HG03097 (cell line): ENCODE measurements around the gene PTGDS.
A peak's percentile ranks its signal among the peaks of the same experiment; 100 is the strongest.
"Not testable (repeated sequence)": the region's sequence is repeated elsewhere in the genome, so short reads cannot be mapped to it uniquely, and the experiment has no call there.

ENCODE experiments used
- ATAC-seq: cut with Tn5 transposase; IDR thresholded peaks from one replicate; pipeline ENCODE4 v1.9.1; 2021; ENCODE audit not compliant: unreplicated experiment, low FRiP score

PTGDS gene

GRCh38 chr9:136985853-136986252 is 8.5 kb downstream of the PTGDS start:
- no peak for ATAC-seq

DNA sequence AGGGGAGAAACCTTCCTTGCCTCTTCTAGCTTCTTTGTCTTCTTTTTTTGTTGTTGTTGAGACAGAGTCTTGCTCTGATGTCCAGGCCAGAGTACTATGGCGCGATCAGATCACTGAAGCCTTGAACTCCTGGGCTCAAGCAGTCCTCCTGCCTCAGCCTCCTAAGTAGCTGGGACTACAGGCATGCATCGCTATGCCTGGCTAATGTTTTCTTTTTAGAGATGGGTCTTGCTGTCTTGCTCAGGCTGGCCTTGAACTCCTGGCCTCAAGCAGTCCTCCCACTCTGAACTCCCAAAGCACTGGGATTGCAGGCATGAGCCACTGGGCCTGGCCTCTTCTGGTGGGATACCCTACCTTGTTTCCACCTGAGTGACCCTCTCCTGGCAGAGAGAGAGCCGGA is 11.6 kb downstream of the PTGDS start:
- no peak for ATAC-seq

DNA sequence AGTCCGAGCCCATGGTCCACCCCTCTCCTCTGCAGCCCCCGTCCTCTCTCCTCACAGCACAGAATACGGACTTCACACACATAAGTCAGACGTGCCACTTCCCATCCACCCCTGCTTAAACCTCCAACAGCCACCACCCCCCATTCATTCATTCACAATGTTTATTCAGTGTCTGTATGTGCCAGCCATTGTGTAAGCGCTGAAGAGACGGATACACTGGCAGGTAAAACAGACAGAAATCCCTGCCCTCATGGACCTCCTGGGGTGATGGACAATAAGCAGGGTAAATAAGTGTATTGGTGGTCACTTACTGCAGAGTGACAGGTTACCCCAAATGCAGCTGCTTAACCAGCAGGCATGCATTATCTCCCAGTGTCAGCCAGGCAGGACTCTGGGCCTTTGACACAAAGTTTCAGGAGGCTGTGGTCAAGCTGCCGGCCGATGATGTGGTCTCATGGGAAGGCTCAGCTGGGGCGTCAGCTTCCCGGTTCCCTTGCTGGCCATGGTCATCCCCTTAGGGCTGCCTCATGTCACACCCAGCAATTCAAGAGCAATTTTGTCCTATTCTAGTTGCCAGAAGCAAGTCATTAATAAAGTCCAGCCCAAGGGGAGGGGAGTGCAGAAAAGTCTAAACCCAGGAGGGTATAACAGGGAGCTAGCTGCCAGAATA is 13.1 kb downstream of the PTGDS start:
- no peak for ATAC-seq

GRCh38 chr9:136991993-136992818 is 14.9 kb downstream of the PTGDS start, which contains the start of gene PAXX:
PAXX (plus strand) TSS chr9:136992422; CDS start chr9:136992444, 22 bp downstream.
- peak; percentile 65 for ATAC-seq

- no peak for ATAC-seq
These were observed 15.6 kb downstream of the PTGDS start for GRCh38 chr9:136992819-136993369.

- no peak for ATAC-seq
These were observed 17.0 kb downstream of the PTGDS start for GRCh38 chr9:136994180-136994887.

- ATAC-seq, result no peak
These were observed 17.6 kb downstream of the PTGDS start for GRCh38 chr9:136994888-136995230.

GRCh38 chr9:136995362-136995761 is 18.1 kb downstream of the PTGDS start:
- ATAC-seq, result no peak

GRCh38 chr9:136995772-136996311 is 18.5 kb downstream of the PTGDS start:
- ATAC-seq, result no peak

GRCh38 chr9:136996361-136997292 is 19.3 kb downstream of the PTGDS start, which contains the start of gene CLIC3:
CLIC3 (minus strand) TSS chr9:136996568; CDS start chr9:136996543, 25 bp downstream.
- ATAC-seq, result no peak

- ATAC-seq, result no peak
These were observed 20.1 kb downstream of the PTGDS start for GRCh38 chr9:136997371-136997770.

DNA sequence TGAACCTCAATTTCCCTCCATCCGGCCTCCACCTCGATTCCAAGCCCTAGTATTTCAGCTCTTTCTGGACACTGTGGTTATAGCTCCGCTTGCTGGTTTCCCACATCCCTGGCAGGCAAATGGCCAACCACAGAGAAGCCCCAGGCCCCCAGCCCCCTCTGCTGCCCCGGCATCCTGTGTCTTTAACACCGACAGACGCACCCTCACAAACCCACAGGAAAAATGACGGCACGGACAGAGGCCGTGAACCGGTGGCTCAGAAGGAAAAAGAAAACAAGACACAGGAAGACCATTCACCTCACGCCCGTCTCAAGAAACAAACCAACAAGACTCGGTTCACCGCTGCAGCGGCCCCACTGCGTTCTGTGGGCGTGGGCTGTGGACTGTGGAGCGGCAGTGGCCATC is 20.5 kb downstream of the PTGDS start:
- ATAC-seq, result no peak

- peak; percentile 63 for ATAC-seq
These were observed 23.1 kb downstream of the PTGDS start for GRCh38 chr9:137000177-137000930.

GRCh38 chr9:137001857-137002645 is 24.7 kb downstream of the PTGDS start:
- ATAC-seq, result no peak

DNA sequence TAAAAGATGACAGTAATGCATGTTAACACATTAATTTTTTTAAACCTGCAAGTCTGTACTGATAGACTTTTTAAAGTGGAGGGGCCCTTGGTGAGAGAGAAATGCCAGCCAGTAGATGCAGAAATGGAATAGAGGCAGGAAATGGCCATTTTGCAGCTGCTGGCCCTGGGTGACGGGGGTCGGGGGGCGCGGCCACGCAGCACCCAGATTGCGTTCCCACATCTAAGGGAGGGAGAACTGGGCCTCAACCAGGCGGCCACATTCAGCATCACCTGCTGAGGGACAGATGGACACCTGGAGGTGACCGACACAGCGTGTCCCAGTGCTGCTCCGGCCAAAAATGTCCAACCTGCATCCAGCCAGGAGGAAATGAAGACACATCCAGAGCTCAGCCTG is 25.3 kb downstream of the PTGDS start:
- ATAC-seq, result no peak

DNA sequence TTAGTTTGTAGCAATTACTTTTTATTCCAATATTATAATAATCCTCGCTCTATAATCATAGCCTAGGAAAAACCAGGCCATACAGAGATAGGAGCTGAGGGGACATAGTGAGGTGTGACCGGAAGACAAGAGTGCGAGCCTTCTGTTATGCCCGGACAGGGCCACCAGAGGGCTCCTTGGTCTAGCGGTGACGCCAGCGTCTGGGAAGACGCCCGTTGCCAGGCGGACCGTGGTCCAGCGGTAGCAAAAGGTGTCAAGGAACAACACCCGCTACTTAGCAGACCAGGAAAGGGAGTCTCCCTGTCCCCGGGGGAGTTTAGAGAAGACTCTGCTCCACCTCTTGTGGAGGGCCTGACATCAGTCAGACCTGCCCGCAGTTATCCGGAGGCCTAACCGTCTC is 27.0 kb downstream of the PTGDS start:
- ATAC-seq, result not testable (repeated sequence)

GRCh38 chr9:137006116-137007003 is 29.1 kb downstream of the PTGDS start:
- no peak for ATAC-seq
